NCI-H524 treated with DMSO at 0.1 percent for 48 hours (cell line): Measurements from ENCODE around the gene MYO10.

ENCODE experiments used
- DNase-seq: peaks from one replicate; lab custom pipeline; 2025; lab: John Stamatoyannopoulos, UW

Gene MYO10

GRCh38 chr5:16943846-16944678 is 8.0 kb upstream of the MYO10 start:
- DNase-seq = no peak

- no peak for DNase-seq
Observed at GRCh38 chr5:16937503-16938161, 1.5 kb upstream of the MYO10 start.

- DNase-seq = no peak
Observed at GRCh38 chr5:16936989-16937438, 926 bp upstream of the MYO10 start.

GRCh38 chr5:16935231-16936149 is 598 bp downstream of the MYO10 start:
- DNase-seq = peak; percentile 14

GRCh38 chr5:16934677-16935153 is 1.4 kb downstream of the MYO10 start:
- DNase-seq = no peak

GRCh38 chr5:16934123-16934522 is 2.0 kb downstream of the MYO10 start:
- DNase-seq = no peak

- no peak for DNase-seq
Observed at GRCh38 chr5:16933337-16933736, 2.8 kb downstream of the MYO10 start.

GRCh38 chr5:16932401-16932800 is 3.7 kb downstream of the MYO10 start:
- DNase-seq = no peak

GRCh38 chr5:16931334-16932110 is 4.6 kb downstream of the MYO10 start:
- no peak for DNase-seq

GRCh38 chr5:16930496-16930895 is 5.6 kb downstream of the MYO10 start:
- no peak for DNase-seq

- DNase-seq = no peak
Observed at GRCh38 chr5:16929831-16930230, 6.3 kb downstream of the MYO10 start.

GRCh38 chr5:16929347-16929746 is 6.7 kb downstream of the MYO10 start:
- DNase-seq = no peak

- DNase-seq = no peak
Observed at GRCh38 chr5:16927613-16928012, 8.5 kb downstream of the MYO10 start.

GRCh38 chr5:16926417-16926816 is 9.7 kb downstream of the MYO10 start:
- DNase-seq = no peak

GRCh38 chr5:16924206-16924605 is 11.9 kb downstream of the MYO10 start:
- DNase-seq = no peak

GRCh38 chr5:16922430-16922829 is 13.7 kb downstream of the MYO10 start:
- DNase-seq = no peak

- DNase-seq = no peak
Observed at GRCh38 chr5:16921211-16921610, 14.9 kb downstream of the MYO10 start.

- DNase-seq = no peak
Observed at GRCh38 chr5:16920109-16920816, 15.8 kb downstream of the MYO10 start.

GRCh38 chr5:16918891-16919671 is 17.0 kb downstream of the MYO10 start:
- DNase-seq = no peak

- DNase-seq = no peak
Observed at GRCh38 chr5:16918156-16918555, 17.9 kb downstream of the MYO10 start.
